ENCODE data around the gene HIGD1C.
"Not testable (repeated sequence)": the region's sequence is repeated elsewhere in the genome, so short reads cannot be mapped to it uniquely, and the experiment has no call there.

Gene HIGD1C

GRCh38 chr12:51011955-51012354 is 59.6 kb downstream of the HIGD1C start:
- Mint-ChIP-seq H3K27me3 (no peaks in the 10 kb centered on the region), H3K9me3 (no peaks in the 10 kb centered on the region), H3K4me3 (no peak overlapping the region), H3K4me1 (ENCODE audit: low read depth) (peaks cover 42% of the 10 kb centered on the region), H3K27ac (peak overlapping the region; percentile 26), H3K36me3 (ENCODE audit: low read depth) (peaks cover 14% of the 10 kb centered on the region)

GRCh38 chr12:51012570-51013236 is 60.4 kb downstream of the HIGD1C start:
- Mint-ChIP-seq H3K27me3 (no peaks in the 10 kb centered on the region), H3K9me3 (no peaks in the 10 kb centered on the region), H3K36me3 (ENCODE audit: low read depth) (peaks cover 12% of the 10 kb centered on the region), H3K27ac (peak overlapping the region; percentile 26), H3K4me3 (no peak overlapping the region), H3K4me1 (ENCODE audit: low read depth) (peaks cover 43% of the 10 kb centered on the region)

- Mint-ChIP-seq H3K27me3 (no peaks in the 10 kb centered on the region), H3K27ac (no peak overlapping the region), H3K36me3 (ENCODE audit: low read depth) (peaks cover 6% of the 10 kb centered on the region), H3K4me1 (ENCODE audit: low read depth) (peaks cover 45% of the 10 kb centered on the region), H3K9me3 (no peaks in the 10 kb centered on the region), H3K4me3 (no peak overlapping the region)
These were observed 61.1 kb downstream of the HIGD1C start for GRCh38 chr12:51013441-51013840.

GRCh38 chr12:51014467-51014866 is 62.1 kb downstream of the HIGD1C start:
- not testable (repeated sequence) for H3K27ac Mint-ChIP-seq; H3K36me3 Mint-ChIP-seq (ENCODE audit: low read depth); H3K4me3 Mint-ChIP-seq; H3K27me3 Mint-ChIP-seq; H3K9me3 Mint-ChIP-seq
- H3K4me1 Mint-ChIP-seq (ENCODE audit: low read depth), result peaks cover 40% of the 10 kb centered on the region

- peaks cover 5% of the 10 kb centered on the region for H3K36me3 Mint-ChIP-seq (ENCODE audit: low read depth)
- H3K4me1 Mint-ChIP-seq (ENCODE audit: low read depth), result peaks cover 47% of the 10 kb centered on the region
- no peaks in the 10 kb centered on the region for H3K27me3 Mint-ChIP-seq
- no peak overlapping the region for H3K4me3 Mint-ChIP-seq
- no peak overlapping the region for H3K27ac Mint-ChIP-seq
- no peaks in the 10 kb centered on the region for H3K9me3 Mint-ChIP-seq
These were observed 65.1 kb downstream of the HIGD1C start for GRCh38 chr12:51017452-51017851.

- H3K27ac Mint-ChIP-seq, result no peak overlapping the region
- H3K9me3 Mint-ChIP-seq, result no peaks in the 10 kb centered on the region
- peaks cover 46% of the 10 kb centered on the region for H3K4me1 Mint-ChIP-seq (ENCODE audit: low read depth)
- H3K27me3 Mint-ChIP-seq, result no peaks in the 10 kb centered on the region
- H3K4me3 Mint-ChIP-seq, result no peak overlapping the region
- peaks cover 9% of the 10 kb centered on the region for H3K36me3 Mint-ChIP-seq (ENCODE audit: low read depth)
These were observed 66.6 kb downstream of the HIGD1C start for GRCh38 chr12:51018956-51019355.

- Mint-ChIP-seq H3K9me3 (no peaks in the 10 kb centered on the region), H3K4me1 (ENCODE audit: low read depth) (peaks cover 56% of the 10 kb centered on the region), H3K36me3 (ENCODE audit: low read depth) (peaks cover 9% of the 10 kb centered on the region), H3K4me3 (no peak overlapping the region), H3K27ac (no peak overlapping the region), H3K27me3 (no peaks in the 10 kb centered on the region)
These were observed 67.6 kb downstream of the HIGD1C start for GRCh38 chr12:51019927-51020326.

Data from stimulated activated naive CD8-positive, alpha-beta T cell treated with anti-CD3 and anti-CD28 coated beads, Interleukin-15, Interleukin-2, amounts not matched to agents 100 ng/mL and 50 ng/mL, for 24 hours (primary cell).